DOHH2 (cell line): ENCODE measurements around the gene NKAIN2.

Experiments
- EZH2phosphoT487 ChIP-seq: fragments of 200-600 bp; sonication (generic); IDR thresholded peaks from 2 replicates; pipeline ENCODE4 v1.6.1; 2017; ENCODE audit warnings: borderline replicate concordance, mild to moderate bottlenecking, antibody characterized with exemption, low read length, moderate library complexity, mixed read lengths
- TF ChIP-seq, protein P1 (sequence below): fragments of 200-600 bp; sonication (generic); IDR thresholded peaks from one replicate; pipeline ENCODE4 v1.5.1; 2014; ENCODE audit warnings: antibody characterized with exemption, mild to moderate bottlenecking, low read depth, low read length; ENCODE audit not compliant: poor library complexity, severe bottlenecking

DNA sequence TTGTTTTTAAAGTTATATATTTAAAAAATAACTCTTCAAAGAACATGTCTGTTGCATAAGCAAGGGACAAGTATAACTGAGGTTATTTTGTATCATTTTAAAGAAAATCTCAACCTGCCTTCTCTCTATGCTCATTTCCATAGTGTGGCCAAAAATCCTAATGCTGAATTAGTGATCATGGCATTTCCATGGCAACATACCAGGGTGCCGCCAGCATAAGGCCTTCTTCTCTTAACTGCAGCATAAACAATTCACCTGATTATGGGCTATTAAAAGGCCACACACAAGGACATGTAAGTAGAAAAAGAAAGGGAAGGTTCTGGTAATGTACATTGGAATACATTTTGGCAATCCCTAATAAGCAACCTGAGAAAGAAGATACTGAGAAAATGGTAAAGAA lies 1063.5 kb downstream of the NKAIN2 start:
- TF ChIP-seq, protein P1, sequence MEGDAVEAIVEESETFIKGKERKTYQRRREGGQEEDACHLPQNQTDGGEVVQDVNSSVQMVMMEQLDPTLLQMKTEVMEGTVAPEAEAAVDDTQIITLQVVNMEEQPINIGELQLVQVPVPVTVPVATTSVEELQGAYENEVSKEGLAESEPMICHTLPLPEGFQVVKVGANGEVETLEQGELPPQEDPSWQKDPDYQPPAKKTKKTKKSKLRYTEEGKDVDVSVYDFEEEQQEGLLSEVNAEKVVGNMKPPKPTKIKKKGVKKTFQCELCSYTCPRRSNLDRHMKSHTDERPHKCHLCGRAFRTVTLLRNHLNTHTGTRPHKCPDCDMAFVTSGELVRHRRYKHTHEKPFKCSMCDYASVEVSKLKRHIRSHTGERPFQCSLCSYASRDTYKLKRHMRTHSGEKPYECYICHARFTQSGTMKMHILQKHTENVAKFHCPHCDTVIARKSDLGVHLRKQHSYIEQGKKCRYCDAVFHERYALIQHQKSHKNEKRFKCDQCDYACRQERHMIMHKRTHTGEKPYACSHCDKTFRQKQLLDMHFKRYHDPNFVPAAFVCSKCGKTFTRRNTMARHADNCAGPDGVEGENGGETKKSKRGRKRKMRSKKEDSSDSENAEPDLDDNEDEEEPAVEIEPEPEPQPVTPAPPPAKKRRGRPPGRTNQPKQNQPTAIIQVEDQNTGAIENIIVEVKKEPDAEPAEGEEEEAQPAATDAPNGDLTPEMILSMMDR: no peak
- no peak for TF ChIP-seq EZH2phosphoT487
